ENCODE results near the gene ZDHHC11B. TPM values are rescaled to one million over a fixed set of nuclear protein-coding genes. Genes with fewer than 3 reads are reported as not detected.

The ZDHHC11B gene
- total and polyA plus RNA-seq, 2 of the 13 experiments (the other 11 are each of a cell fraction or from before 2014, with no cell fraction given): 0.11 to 0.12 TPM

GRCh38 chr5:675871-676698 is 108.4 kb downstream of the ZDHHC11B start:
- Histone ChIP-seq H3K9ac (ENCODE audit: insufficient read depth, low read depth, low read length) (no peak overlapping the region), H3K79me2 (ENCODE audit: insufficient read depth, low read length) (no peaks in the 10 kb centered on the region), H4K20me1 (ENCODE audit: insufficient read depth, low read length) (no peaks in the 10 kb centered on the region; the same call in 1 of the 2 replicates), H3K4me2 (ENCODE audit: low read depth, low read length) (no peak overlapping the region), H3K36me3 (replicated peaks in 1 of 2; ENCODE audit: control insufficient read depth in 1 of 2, insufficient read depth in 2 of 2, low read length in 2 of 2) (no peaks in the 10 kb centered on the region), H3K27me3 (ENCODE audit: control insufficient read depth in 1 of 2, insufficient read depth in 2 of 2, low read length in 2 of 2) (peaks cover 5 to 22% of the 10 kb centered on the region in 2 experiments; a peak in 4 of 5 replicates), H3K9me3 (ENCODE audit: low read length) (no peaks in the 10 kb centered on the region), H3K4me1 (ENCODE audit: insufficient read depth, low read length) (peaks cover 34% of the 10 kb centered on the region), H2AFZ (ENCODE audit: low read length) (no peak overlapping the region), H3K27ac (ENCODE audit: extremely low read length, insufficient read depth, low read length) (no peak overlapping the region), H3K4me3 (replicated peaks in 1 of 3; ENCODE audit: insufficient read depth in 1 of 3, low read depth in 2 of 3, low read length in 3 of 3) (no peak overlapping the region)
- BruUV-seq (replicated peaks): no TSS peak
- FAIRE-seq: no peak
- intact Hi-C loops (cut with micrococcal nuclease; ENCODE audit: unreplicated experiment): loop anchor here (10.0 kb wide), 1 partner anchor 219 kb away; the partner anchor contains the start of genes BRD9 and TRIP13
- 56% methylated on average over 25 of the region's 36 CpGs for WGBS (ENCODE audit: low lambda C conversion rate)
- in situ Hi-C loops (cut with HindIII; ENCODE audit: extremely low pct_ligation_motif_present, low pct_unique_long_range_greater_than_20kb): loop anchor here (10.0 kb wide), 1 partner anchor 219 kb away; the partner anchor contains the start of genes BRD9 and TRIP13
- ATAC-seq: no peak
- no peak for DNase-seq (ENCODE audit: low spot score)
- POLR2A ChIA-PET: no interaction called here
- CTCF ChIA-PET (ENCODE audit: low intra/inter-chr PET ratio, low total read pairs): no interaction called here
- TF ChIP-seq AGO2 (optimal IDR thresholded peaks at IDR 0.05; ENCODE audit: low read depth, low read length): peak; percentile 85
- no peak for TF ChIP-seq PHB2 (IDR thresholded peaks at IDR 0.05; ENCODE audit: partially characterized antibody)
- peak; percentile 88 for TF ChIP-seq AGO1 (IDR thresholded peaks at IDR 0.05; ENCODE audit: low read depth, low read length, poor library complexity, severe bottlenecking)

DNA sequence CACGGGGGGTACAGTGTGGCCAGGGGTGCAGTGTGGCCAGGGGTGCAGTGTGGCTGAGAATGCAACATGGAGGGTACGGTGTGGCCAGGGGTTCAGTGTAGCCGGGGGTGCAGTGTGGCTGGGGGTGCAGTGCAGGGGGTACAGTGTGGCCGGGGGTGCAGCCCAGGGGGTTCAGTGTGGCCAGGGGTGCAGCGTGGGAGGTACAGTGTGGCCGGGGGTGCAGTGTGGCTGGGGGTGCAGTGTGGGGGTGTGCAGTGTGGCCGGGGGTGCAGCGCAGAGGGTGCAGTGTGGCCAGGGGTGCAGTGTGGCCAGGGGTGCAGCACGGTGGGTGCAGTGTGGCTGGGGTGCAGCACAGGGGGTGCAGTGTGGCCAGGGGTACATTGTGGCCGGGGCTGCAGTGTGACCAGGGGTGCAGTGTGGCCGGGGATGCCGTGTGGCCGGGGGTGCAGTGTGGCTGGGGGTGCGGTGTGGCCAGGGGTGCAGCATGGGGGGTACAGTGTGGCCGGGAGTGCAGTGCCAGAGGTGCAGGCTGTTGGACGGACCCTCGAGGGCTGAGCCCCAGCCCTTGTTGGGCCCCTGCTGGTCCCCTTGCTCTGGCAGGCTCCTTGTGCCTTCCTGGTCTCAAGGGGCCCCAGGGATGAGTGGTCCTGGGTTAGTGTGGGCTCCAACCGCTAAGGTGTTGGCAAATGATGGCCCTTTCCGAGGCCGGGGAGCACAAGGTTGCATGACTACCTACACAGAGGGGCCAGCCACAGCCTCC is 109.2 kb downstream of the ZDHHC11B start:
- Histone ChIP-seq H3K27me3 (ENCODE audit: control insufficient read depth in 1 of 2, insufficient read depth in 2 of 2, low read length in 2 of 2) (peaks cover 5 to 22% of the 10 kb centered on the region in 2 experiments; a peak in 4 of 5 replicates), H3K9me3 (ENCODE audit: low read length) (no peaks in the 10 kb centered on the region), H3K4me3 (replicated peaks in 1 of 3; ENCODE audit: insufficient read depth in 1 of 3, low read depth in 2 of 3, low read length in 3 of 3) (no peak overlapping the region), H2AFZ (ENCODE audit: low read length) (no peak overlapping the region), H3K27ac (ENCODE audit: extremely low read length, insufficient read depth, low read length) (no peak overlapping the region), H3K36me3 (replicated peaks in 1 of 2; ENCODE audit: control insufficient read depth in 1 of 2, insufficient read depth in 2 of 2, low read length in 2 of 2) (no peaks in the 10 kb centered on the region), H4K20me1 (ENCODE audit: insufficient read depth, low read length) (no peaks in the 10 kb centered on the region; the same call in 1 of the 2 replicates), H3K79me2 (ENCODE audit: insufficient read depth, low read length) (no peaks in the 10 kb centered on the region), H3K4me2 (ENCODE audit: low read depth, low read length) (no peak overlapping the region), H3K4me1 (ENCODE audit: insufficient read depth, low read length) (peaks cover 40% of the 10 kb centered on the region), H3K9ac (ENCODE audit: insufficient read depth, low read depth, low read length) (no peak overlapping the region)
- in situ Hi-C loops (cut with HindIII; ENCODE audit: extremely low pct_ligation_motif_present, low pct_unique_long_range_greater_than_20kb): loop anchor here (10.0 kb wide), 1 partner anchor 220 kb away; the partner anchor contains the start of genes BRD9 and TRIP13
- ChIA-PET CTCF (ENCODE audit: low intra/inter-chr PET ratio, low total read pairs) (no interaction called here), POLR2A (no interaction called here)
- no TSS peak for BruUV-seq (replicated peaks)
- WGBS (ENCODE audit: low lambda C conversion rate): 55% methylated on average over 13 of the region's 20 CpGs
- FAIRE-seq: no peak
- ATAC-seq: no peak
- intact Hi-C loops (cut with micrococcal nuclease; ENCODE audit: unreplicated experiment): loop anchor here (10.0 kb wide), 1 partner anchor 220 kb away; the partner anchor contains the start of genes BRD9 and TRIP13
- DNase-seq (ENCODE audit: low spot score): no peak
- TF ChIP-seq ZNF878 (CRISPR knock-in tag; IDR thresholded peaks at IDR 0.05) (no peak), ZNF780A (CRISPR knock-in tag; IDR thresholded peaks at IDR 0.05) (no peak), ZNF275 (CRISPR knock-in tag; IDR thresholded peaks at IDR 0.05; ENCODE audit: borderline replicate concordance) (no peak), CBFB (CRISPR knock-in tag; IDR thresholded peaks at IDR 0.05) (no peak), SYNCRIP (IDR thresholded peaks at IDR 0.05; ENCODE audit: insufficient read depth, low read depth, low read length) (no peak), IKZF4 (CRISPR knock-in tag; IDR thresholded peaks at IDR 0.05; ENCODE audit: borderline replicate concordance, low read depth, not compliant biosample characterization) (no peak), IKZF1 (IDR thresholded peaks at IDR 0.05) (no peak), ZNF7 (CRISPR knock-in tag; IDR thresholded peaks at IDR 0.05) (no peak), PPARG (CRISPR knock-in tag; conservative IDR thresholded peaks at IDR 0.05) (no peak), NCOA2 (CRISPR knock-in tag; IDR thresholded peaks at IDR 0.05) (no peak)
- TF ChIP-seq, protein P1, sequence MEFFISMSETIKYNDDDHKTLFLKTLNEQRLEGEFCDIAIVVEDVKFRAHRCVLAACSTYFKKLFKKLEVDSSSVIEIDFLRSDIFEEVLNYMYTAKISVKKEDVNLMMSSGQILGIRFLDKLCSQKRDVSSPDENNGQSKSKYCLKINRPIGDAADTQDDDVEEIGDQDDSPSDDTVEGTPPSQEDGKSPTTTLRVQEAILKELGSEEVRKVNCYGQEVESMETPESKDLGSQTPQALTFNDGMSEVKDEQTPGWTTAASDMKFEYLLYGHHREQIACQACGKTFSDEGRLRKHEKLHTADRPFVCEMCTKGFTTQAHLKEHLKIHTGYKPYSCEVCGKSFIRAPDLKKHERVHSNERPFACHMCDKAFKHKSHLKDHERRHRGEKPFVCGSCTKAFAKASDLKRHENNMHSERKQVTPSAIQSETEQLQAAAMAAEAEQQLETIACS (CRISPR knock-in tag; IDR thresholded peaks at IDR 0.05): no peak
